IMR-90 (cell line): ENCODE measurements around the gene JAKMIP2. TPM values are rescaled to one million over a fixed set of nuclear protein-coding genes. Genes with fewer than 3 reads are reported as not detected.
"Not testable (repeated sequence)": the region's sequence is repeated elsewhere in the genome, so short reads cannot be mapped to it uniquely, and the experiment has no call there.

Experiments
- ATAC-seq: fragments of 200-7000 bp; cut with Tn5 transposase; 2 replicates; pipeline ENCODE4 v1.9.1; 2020; ENCODE audit warnings: low read depth, mild to moderate bottlenecking, moderate library complexity
- BruUV-seq: library from RNA; stranded (reverse); fragments of 400-500 nt; replicated peaks from 2 replicates; lab custom pipeline; 2021; lab: Mats Ljungman, UMichigan
- CTCF ChIA-PET: fragments of 300-600 bp; formaldehyde crosslinking; extraction: SDS; loops from one replicate; lab custom pipeline; 2021; ENCODE audit warnings: antibody characterized with exemption; lab: Yijun Ruan, JAX
- POLR2A ChIA-PET: fragments of 300-600 bp; sonication (Branson Sonifier 250); formaldehyde crosslinking; loops from one replicate; lab custom pipeline; 2022; ENCODE audit warnings: antibody characterized with exemption; ENCODE audit not compliant: unreplicated experiment; lab: Charles Lee
- DNase-seq: peaks from one replicate; pipeline ENCODE4 v3.0.0; 2013
- H2AFZ ChIP-seq: replicated peaks from 2 replicates; pipeline ENCODE3; 2013; ENCODE audit warnings: low read length, mild to moderate bottlenecking; ENCODE audit not compliant: poor library complexity
- H2AK5ac ChIP-seq: 2 replicates; pipeline ENCODE4 v1.6.1; 2013; ENCODE audit warnings: low read depth, low read length, inconsistent platforms
- H2AK9ac ChIP-seq: replicated peaks from 2 replicates; pipeline ENCODE3; 2013; ENCODE audit warnings: mild to moderate bottlenecking, low read depth, low read length, moderate library complexity; ENCODE audit not compliant: poor library complexity
- H2BK120ac ChIP-seq: 2 replicates; pipeline ENCODE4 v1.6.1; 2013; ENCODE audit warnings: low read depth, low read length, inconsistent platforms
- H2BK15ac ChIP-seq: 3 replicates; pipeline ENCODE4 v1.6.1; 2013; ENCODE audit warnings: low read depth, low read length, inconsistent platforms
- H2BK20ac ChIP-seq: 2 replicates; pipeline ENCODE4 v1.6.1; 2013; ENCODE audit warnings: low read depth, mild to moderate bottlenecking, inconsistent platforms, low read length, moderate library complexity
- H2BK5ac ChIP-seq: 2 replicates; pipeline ENCODE4 v1.6.1; 2013; ENCODE audit warnings: mild to moderate bottlenecking, low read depth, low read length, inconsistent platforms; ENCODE audit not compliant: poor library complexity, severe bottlenecking
- H3K14ac ChIP-seq: replicated peaks from 2 replicates; pipeline ENCODE4 v1.6.1; 2013; ENCODE audit warnings: low read depth, low read length, inconsistent platforms
- H3K18ac ChIP-seq: 2 replicates; pipeline ENCODE4 v1.6.1; 2013; ENCODE audit warnings: low read depth, low read length, control low read depth
- H3K23ac ChIP-seq: 2 replicates; pipeline ENCODE4 v1.6.1; 2013; ENCODE audit warnings: low read depth, low read length, inconsistent platforms
- H3K27ac ChIP-seq: 2 replicates; pipeline ENCODE4 v1.5.1; 2013; ENCODE audit warnings: mild to moderate bottlenecking, control low read depth, low read length; ENCODE audit not compliant: insufficient read depth
- H3K27me3 ChIP-seq: 2 replicates; pipeline ENCODE4 v1.6.1; 2013; ENCODE audit warnings: low read length; ENCODE audit not compliant: control insufficient read depth, insufficient read depth
- H3K36me3 ChIP-seq: 2 replicates; pipeline ENCODE4 v1.6.1; 2013; ENCODE audit warnings: low read length, mixed read lengths; ENCODE audit not compliant: control insufficient read depth, insufficient read depth
- H3K4ac ChIP-seq: 2 replicates; pipeline ENCODE4 v1.6.1; 2013; ENCODE audit warnings: low read depth, low read length, inconsistent platforms
- H3K4me1 ChIP-seq: 2 replicates; pipeline ENCODE4 v1.6.1; 2013; ENCODE audit warnings: low read length, mixed read lengths; ENCODE audit not compliant: control insufficient read depth, insufficient read depth
- H3K4me2 ChIP-seq: 2 replicates; pipeline ENCODE4 v1.6.1; 2013; ENCODE audit warnings: low read depth, mild to moderate bottlenecking, control low read depth, low read length, moderate library complexity
- H3K4me3 ChIP-seq: 2 replicates; pipeline ENCODE4 v1.5.1; 2013; ENCODE audit warnings: low read depth, mild to moderate bottlenecking, control low read depth, low read length, moderate library complexity; ENCODE audit not compliant: insufficient read depth
- H3K56ac ChIP-seq: 2 replicates; pipeline ENCODE4 v1.6.1; 2013; ENCODE audit warnings: low read length, inconsistent platforms; ENCODE audit not compliant: insufficient read depth; ENCODE audit errors: extremely low read depth
- H3K79me1 ChIP-seq, 2 experiments: 2 replicates each; pipeline ENCODE4 v1.6.1; 2013; ENCODE audit warnings: low read length in 2 of 2, inconsistent platforms in 1 of 2, low read depth in 1 of 2
- H3K9ac ChIP-seq: 2 replicates; pipeline ENCODE4 v1.6.1; 2013; ENCODE audit warnings: low read depth, low read length, control low read depth
- H3K9me1 ChIP-seq: 2 replicates; pipeline ENCODE4 v1.6.1; 2013; ENCODE audit warnings: low read length, inconsistent platforms; ENCODE audit not compliant: insufficient read depth
- H3K9me3 ChIP-seq: 2 replicates; pipeline ENCODE4 v1.6.1; 2013; ENCODE audit warnings: low read length; ENCODE audit not compliant: control insufficient read depth, insufficient read depth
- H4K20me1 ChIP-seq: 2 replicates; pipeline ENCODE4 v1.6.1; 2013; ENCODE audit warnings: low read length, inconsistent platforms; ENCODE audit not compliant: insufficient read depth
- H4K5ac ChIP-seq: 2 replicates; pipeline ENCODE4 v1.6.1; 2013; ENCODE audit warnings: mild to moderate bottlenecking, low read depth, low read length, control low read depth
- H4K8ac ChIP-seq, 2 experiments: 2 replicates each; pipeline ENCODE4 v1.6.1; 2013; ENCODE audit warnings: low read depth in 2 of 2, low read length in 2 of 2, control low read depth in 1 of 2, inconsistent platforms in 1 of 2
- H4K91ac ChIP-seq: 2 replicates; pipeline ENCODE4 v1.6.1; 2013; ENCODE audit warnings: low read depth, low read length, inconsistent platforms; ENCODE audit not compliant: insufficient read depth
- CEBPB ChIP-seq: IDR thresholded peaks from 2 replicates; pipeline ENCODE4 v1.6.1; 2012; ENCODE audit warnings: low read depth, low read length, improper control_type of control experiment
- FOS ChIP-seq: fragments of 150-350 bp; IDR thresholded peaks from 2 replicates; pipeline ENCODE4 v1.6.1; 2016; ENCODE audit warnings: low read depth, low read length
- MAZ ChIP-seq: IDR thresholded peaks from 2 replicates; pipeline ENCODE4 v1.6.1; 2012; ENCODE audit warnings: low read depth, mild to moderate bottlenecking, low read length, improper control_type of control experiment, moderate library complexity, borderline replicate concordance
- MXI1 ChIP-seq: IDR thresholded peaks from 2 replicates; pipeline ENCODE4 v1.6.1; 2012; ENCODE audit warnings: low read depth, mild to moderate bottlenecking, low read length, moderate library complexity, borderline replicate concordance
- NFE2L2 ChIP-seq: fragments of 150-350 bp; IDR thresholded peaks from 2 replicates; pipeline ENCODE4 v1.6.1; 2016; ENCODE audit warnings: low read depth, mild to moderate bottlenecking, low read length
- POLR2A ChIP-seq: IDR thresholded peaks from 2 replicates; pipeline ENCODE4 v1.6.1; 2012; ENCODE audit warnings: mild to moderate bottlenecking, low read depth, low read length
- RCOR1 ChIP-seq: IDR thresholded peaks from 2 replicates; pipeline ENCODE4 v1.6.1; 2012; ENCODE audit warnings: mild to moderate bottlenecking, low read length, improper control_type of control experiment; ENCODE audit not compliant: insufficient replicate concordance
- SMC3 ChIP-seq: fragments of 150-350 bp; IDR thresholded peaks from 2 replicates; pipeline ENCODE4 v1.6.1; 2016; ENCODE audit warnings: low read depth, mild to moderate bottlenecking, antibody characterized with exemption, low read length, moderate library complexity
- WGBS, 2 experiments: methylation state at CpG; one replicate each; pipeline versions ENCODE4 v1.1.5 to v1.1.7; 2013; ENCODE audit warnings: missing lambda C conversion rate in 2 of 2; ENCODE audit not compliant: insufficient read length in 1 of 2; ENCODE audit errors: extremely low coverage in 2 of 2; 5-methylcytosine and 5-hydroxymethylcytosine counted together
- dilution Hi-C: fragments of 300-500 bp; cut with HindIII; formaldehyde crosslinking; loops from one replicate; pipeline ENCODE4 v1.14.3; 2018; ENCODE audit warnings: low sequenced_read_pairs; ENCODE audit not compliant: unreplicated experiment
- in situ Hi-C: fragments of 300-500 bp; cut with MboI; formaldehyde crosslinking; loops from 3 replicates; pipeline ENCODE4 v1.14.3; 2019; ENCODE audit warnings: low sequenced_read_pairs, inconsistent platforms, mixed read lengths
- intact Hi-C: fragments of 100-400 bp; cut with micrococcal nuclease; formaldehyde crosslinking; loops from 2 replicates; pipeline ENCODE4 v1.10.0; 2022
- polyA plus RNA-seq, 3 experiments: library from polyadenylated mRNA; depleted of rRNA; stranded (reverse); fragments of >200 nt; gene quantifications; 2 replicates each; pipeline ENCODE4 v1.2.3, GENCODE V29; 2012; ENCODE audit warnings: low replicate concordance in 1 of 3
- total RNA-seq: library from RNA; depleted of rRNA; stranded (reverse); fragments of >200 nt; gene quantifications from 2 replicates; pipeline ENCODE4 v1.2.3, GENCODE V29; 2012

Gene JAKMIP2
- total and polyA plus RNA-seq, 2 of the 4 experiments (the other 2 are of a cell fraction): under 0.01 TPM; not detected in 1

- Histone ChIP-seq H3K27me3 (peaks cover 2% of the 10 kb centered on the region; the same call in 1 of the 2 replicates), H2AK5ac (no peak overlapping the region), H2BK120ac (no peak overlapping the region), H2AK9ac (no peak overlapping the region), H3K9me3 (no peaks in the 10 kb centered on the region), H4K20me1 (no peaks in the 10 kb centered on the region), H3K79me1 (no peaks in the 10 kb centered on the region), H3K18ac (no peak overlapping the region), H3K9ac (no peak overlapping the region), H2BK20ac (no peak overlapping the region), H3K27ac (no peak overlapping the region), H3K4me1 (no peaks in the 10 kb centered on the region), H4K91ac (no peak overlapping the region), H2AFZ (no peak overlapping the region), H2BK5ac (no peak overlapping the region), H3K4ac (no peak overlapping the region), H3K36me3 (no peaks in the 10 kb centered on the region), H3K4me2 (no peak overlapping the region), H3K23ac (no peak overlapping the region), H4K5ac (no peak overlapping the region), H3K14ac (no peak overlapping the region), H3K56ac (no peak overlapping the region), H3K9me1 (no peaks in the 10 kb centered on the region), H2BK15ac (no peak overlapping the region), H4K8ac (no peak overlapping the region), H3K4me3 (no peak overlapping the region)
- POLR2A ChIA-PET: no interaction called here
- in situ Hi-C loops: loop anchor here (10.0 to 25.0 kb wide), 2 partner anchors 361 to 1049 kb away; no protein-coding TSS in a partner anchor
- no TSS peak for BruUV-seq
- WGBS, 2 experiments: no CpG with 5 or more reads among the region's 4 CpGs
- intact Hi-C loops: no loop called here
- dilution Hi-C loops: no loop called here
- TF ChIP-seq FOS (no peak), CEBPB (no peak), NFE2L2 (no peak), SMC3 (no peak), MAZ (no peak), RCOR1 (no peak), MXI1 (no peak), POLR2A (no peak)
- DNase-seq (no peak), ATAC-seq (no peak)
- CTCF ChIA-PET: interaction anchor here (1.7 kb wide), 1 partner anchor 8 kb away, joined by 9 read pairs; no protein-coding TSS in a partner anchor
Measured at GRCh38 chr5:147586221-147586620, 196.3 kb downstream of the JAKMIP2 start.

DNA sequence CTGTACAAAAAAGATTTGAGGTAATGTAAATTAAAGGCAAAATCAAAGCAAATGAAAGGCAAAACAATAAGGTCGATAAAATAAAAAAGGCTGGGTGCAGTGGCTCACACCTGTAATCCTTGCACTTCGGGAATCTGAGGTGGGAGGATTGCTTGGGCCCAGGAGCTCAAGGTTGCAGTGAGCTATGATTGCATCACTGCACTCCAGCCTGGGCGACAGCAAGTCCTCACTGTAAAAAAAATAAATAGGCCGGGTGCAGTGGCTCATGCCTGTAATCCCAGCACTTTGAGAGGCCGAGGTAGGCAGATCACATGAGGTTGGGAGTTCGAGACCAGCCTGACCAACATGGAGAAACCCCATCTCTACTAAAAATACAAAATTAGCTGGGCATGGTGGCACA lies 200.3 kb downstream of the JAKMIP2 start:
- H4K5ac ChIP-seq, BruUV-seq, H2BK20ac ChIP-seq, H2AK9ac ChIP-seq, intact Hi-C loops, H3K4ac ChIP-seq, H3K4me3 ChIP-seq, H2BK120ac ChIP-seq, H3K23ac ChIP-seq, H4K8ac ChIP-seq, H2AK5ac ChIP-seq, H3K9me3 ChIP-seq, H2BK5ac ChIP-seq, dilution Hi-C loops, H2AFZ ChIP-seq, H3K9me1 ChIP-seq, H4K91ac ChIP-seq, H3K27me3 ChIP-seq, H3K56ac ChIP-seq, H3K14ac ChIP-seq, CTCF ChIA-PET, DNase-seq, H3K9ac ChIP-seq, H3K79me1 ChIP-seq, H3K27ac ChIP-seq, H3K18ac ChIP-seq, H3K36me3 ChIP-seq, POLR2A ChIA-PET, ATAC-seq, H3K4me2 ChIP-seq, H4K20me1 ChIP-seq, H3K4me1 ChIP-seq, H2BK15ac ChIP-seq: not testable (repeated sequence)
- in situ Hi-C loops: loop anchor here (10.0 to 25.0 kb wide), 2 partner anchors 357 to 1045 kb away; no protein-coding TSS in a partner anchor
- 40% methylated on average over 1 of the region's 6 CpGs; no CpG with 5 or more reads in 1 of the 2 experiments for WGBS, 2 experiments
